ENCODE measurements around the gene ADGRD1.
A peak's percentile ranks its signal among the peaks of the same experiment; 100 is the strongest.

The ADGRD1 gene

GRCh38 chr12:131028587-131029338, 75.1 kb downstream of the ADGRD1 start:
- WGBS = 88% methylated on average over 29 of the region's 29 CpGs
- Histone ChIP-seq H3K9ac (ENCODE audit: low read length) (no peak overlapping the region), H3K79me1 (replicated peaks; ENCODE audit: low read length, poor library complexity, severe bottlenecking) (no peaks in the 10 kb centered on the region), H3K4ac (ENCODE audit: low read depth in 1 of 2, low read length in 2 of 2) (no peak overlapping the region), H3K27ac (ENCODE audit: low read length, poor library complexity, severe bottlenecking) (no peak overlapping the region), H4K8ac (ENCODE audit: low read length) (no peak overlapping the region), H3K14ac (ENCODE audit: low read length in 2 of 2) (no peak overlapping the region), H3K36me3 (ENCODE audit: control insufficient read depth in 1 of 2, insufficient read depth in 2 of 2, low read depth in 1 of 2, low read length in 2 of 2) (no peaks in the 10 kb centered on the region), H3K4me2 (ENCODE audit: low read length, poor library complexity, severe bottlenecking) (no peak overlapping the region), H3K4me1 (ENCODE audit: control insufficient read depth, insufficient read depth, low read depth, low read length) (no peaks in the 10 kb centered on the region), H2BK12ac (ENCODE audit: low read length in 2 of 2) (no peak overlapping the region), H3K18ac (ENCODE audit: low read depth in 1 of 2, low read length in 2 of 2) (no peak overlapping the region), H3K9me3 (ENCODE audit: control insufficient read depth, low read length) (no peaks in the 10 kb centered on the region), H2BK120ac (ENCODE audit: low read depth, low read length) (no peak overlapping the region), H2AFZ (ENCODE audit: low read depth, low read length) (no peak overlapping the region), H3K27me3 (ENCODE audit: control insufficient read depth in 1 of 2, insufficient read depth in 1 of 2, low read length in 2 of 2) (no peaks in the 10 kb centered on the region), H3K23ac (ENCODE audit: low read length in 2 of 2) (no peak overlapping the region), H4K91ac (ENCODE audit: low read length) (no peak overlapping the region), H2BK5ac (ENCODE audit: low read depth, low read length, poor library complexity, severe bottlenecking) (no peak overlapping the region), H2AK5ac (ENCODE audit: low read length, severe bottlenecking) (no peak overlapping the region), H2BK15ac (ENCODE audit: low read depth, poor library complexity, severe bottlenecking) (no peak overlapping the region), H3K4me3 (ENCODE audit: insufficient read depth in 1 of 2, low read depth in 1 of 2, low read length in 2 of 2) (no peak overlapping the region)
- no peak for DNase-seq

GRCh38 chr12:131030472-131031328, 77.0 kb downstream of the ADGRD1 start:
- Histone ChIP-seq H2AK5ac (ENCODE audit: low read length, severe bottlenecking) (no peak overlapping the region), H2BK15ac (ENCODE audit: low read depth, poor library complexity, severe bottlenecking) (no peak overlapping the region), H3K4me3 (ENCODE audit: insufficient read depth in 1 of 2, low read depth in 1 of 2, low read length in 2 of 2) (no peak overlapping the region), H3K18ac (ENCODE audit: low read depth in 1 of 2, low read length in 2 of 2) (no peak overlapping the region), H3K36me3 (ENCODE audit: control insufficient read depth in 1 of 2, insufficient read depth in 2 of 2, low read depth in 1 of 2, low read length in 2 of 2) (no peaks in the 10 kb centered on the region), H2AFZ (ENCODE audit: low read depth, low read length) (no peak overlapping the region), H3K27ac (ENCODE audit: low read length, poor library complexity, severe bottlenecking) (no peak overlapping the region), H3K14ac (ENCODE audit: low read length in 2 of 2) (no peak overlapping the region), H2BK120ac (ENCODE audit: low read depth, low read length) (no peak overlapping the region), H3K4me2 (ENCODE audit: low read length, poor library complexity, severe bottlenecking) (no peak overlapping the region), H4K91ac (ENCODE audit: low read length) (no peak overlapping the region), H3K4me1 (ENCODE audit: control insufficient read depth, insufficient read depth, low read depth, low read length) (no peaks in the 10 kb centered on the region), H4K8ac (ENCODE audit: low read length) (no peak overlapping the region), H3K79me1 (replicated peaks; ENCODE audit: low read length, poor library complexity, severe bottlenecking) (no peaks in the 10 kb centered on the region), H2BK12ac (ENCODE audit: low read length in 2 of 2) (no peak overlapping the region), H3K9ac (ENCODE audit: low read length) (no peak overlapping the region), H3K4ac (ENCODE audit: low read depth in 1 of 2, low read length in 2 of 2) (no peak overlapping the region), H2BK5ac (ENCODE audit: low read depth, low read length, poor library complexity, severe bottlenecking) (no peak overlapping the region), H3K23ac (ENCODE audit: low read length in 2 of 2) (no peak overlapping the region), H3K9me3 (ENCODE audit: control insufficient read depth, low read length) (no peaks in the 10 kb centered on the region), H3K27me3 (ENCODE audit: control insufficient read depth in 1 of 2, insufficient read depth in 1 of 2, low read length in 2 of 2) (no peaks in the 10 kb centered on the region)
- 92% methylated on average over 35 of the region's 35 CpGs for WGBS
- no peak for DNase-seq

DNA sequence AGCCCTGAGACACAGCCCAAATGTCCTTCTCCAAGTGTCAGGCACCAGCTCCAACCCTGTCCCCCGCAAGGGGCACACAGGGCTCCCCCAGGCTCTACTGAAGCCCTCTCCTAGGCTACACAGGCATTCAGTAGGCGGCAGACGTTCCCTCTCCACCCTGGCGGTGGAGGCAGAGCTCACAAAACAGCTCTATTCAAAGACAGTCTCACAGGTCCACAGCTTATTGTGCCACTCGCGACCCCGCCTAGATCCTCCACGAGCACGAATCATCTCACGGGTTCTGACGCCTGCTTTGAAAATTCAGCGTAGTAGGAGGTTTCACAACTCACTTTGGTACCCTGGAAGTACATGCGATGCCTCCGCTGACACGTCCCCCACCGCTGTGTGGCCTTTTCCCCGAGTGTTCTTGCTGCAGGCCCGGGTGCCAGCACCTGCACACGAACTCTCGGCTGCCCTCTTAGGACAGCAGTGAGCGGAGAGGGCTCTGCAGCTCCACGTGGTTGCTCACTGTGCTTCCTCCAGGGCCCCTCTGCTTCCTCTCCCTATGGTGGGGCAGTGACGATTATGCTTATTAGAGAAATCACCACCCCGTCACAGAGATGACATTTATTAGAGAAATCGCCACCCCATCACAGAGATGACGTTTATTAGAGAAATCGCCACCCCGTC, 78.5 kb downstream of the ADGRD1 start:
- 79% methylated on average over 28 of the region's 28 CpGs for WGBS
- H2AK5ac ChIP-seq (ENCODE audit: low read length, severe bottlenecking) = no peak overlapping the region
- no peak overlapping the region for H2BK12ac ChIP-seq (ENCODE audit: low read length in 2 of 2)
- H2AFZ ChIP-seq (ENCODE audit: low read depth, low read length) = no peak overlapping the region
- no peak overlapping the region for H3K18ac ChIP-seq (ENCODE audit: low read depth in 1 of 2, low read length in 2 of 2)
- H3K27ac ChIP-seq (ENCODE audit: low read length, poor library complexity, severe bottlenecking) = no peak overlapping the region
- no peak overlapping the region for H3K9ac ChIP-seq (ENCODE audit: low read length)
- H2BK5ac ChIP-seq (ENCODE audit: low read depth, low read length, poor library complexity, severe bottlenecking) = no peak overlapping the region
- no peaks in the 10 kb centered on the region for H3K9me3 ChIP-seq (ENCODE audit: control insufficient read depth, low read length)
- H2BK15ac ChIP-seq (ENCODE audit: low read depth, poor library complexity, severe bottlenecking) = no peak overlapping the region
- H3K4me2 ChIP-seq (ENCODE audit: low read length, poor library complexity, severe bottlenecking) = no peak overlapping the region
- H3K23ac ChIP-seq (ENCODE audit: low read length in 2 of 2) = no peak overlapping the region
- H4K8ac ChIP-seq (ENCODE audit: low read length) = no peak overlapping the region
- H2BK120ac ChIP-seq (ENCODE audit: low read depth, low read length) = no peak overlapping the region
- H3K14ac ChIP-seq (ENCODE audit: low read length in 2 of 2) = no peak overlapping the region
- DNase-seq = no peak
- no peaks in the 10 kb centered on the region for H3K27me3 ChIP-seq (ENCODE audit: control insufficient read depth in 1 of 2, insufficient read depth in 1 of 2, low read length in 2 of 2)
- H3K79me1 ChIP-seq (replicated peaks; ENCODE audit: low read length, poor library complexity, severe bottlenecking) = no peaks in the 10 kb centered on the region
- H4K91ac ChIP-seq (ENCODE audit: low read length) = no peak overlapping the region
- H3K36me3 ChIP-seq (ENCODE audit: control insufficient read depth in 1 of 2, insufficient read depth in 2 of 2, low read depth in 1 of 2, low read length in 2 of 2) = no peaks in the 10 kb centered on the region
- H3K4me3 ChIP-seq (ENCODE audit: insufficient read depth in 1 of 2, low read depth in 1 of 2, low read length in 2 of 2) = no peak overlapping the region
- H3K4ac ChIP-seq (ENCODE audit: low read depth in 1 of 2, low read length in 2 of 2) = no peak overlapping the region
- H3K4me1 ChIP-seq (ENCODE audit: control insufficient read depth, insufficient read depth, low read depth, low read length) = no peaks in the 10 kb centered on the region

DNA sequence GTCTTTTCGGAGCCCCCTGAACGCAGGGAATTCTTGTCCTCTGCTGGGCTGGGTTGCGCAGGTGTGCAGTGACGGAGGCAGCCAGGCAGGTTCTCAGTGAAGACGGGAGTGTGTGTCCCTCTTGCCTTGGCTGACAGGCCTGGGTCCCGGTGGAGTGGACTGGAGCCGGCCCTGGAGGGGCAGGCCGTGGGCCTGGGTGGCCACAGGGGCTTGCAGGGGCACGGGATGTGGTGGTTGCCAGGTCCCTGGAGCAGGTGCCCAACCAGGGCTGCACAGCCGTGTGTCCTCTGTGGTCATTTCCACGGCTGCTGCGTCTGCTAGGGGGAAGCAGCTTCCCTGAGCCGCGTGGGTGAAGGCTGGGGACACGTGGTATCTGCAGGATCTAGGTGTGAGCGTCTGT, 79.8 kb downstream of the ADGRD1 start:
- H4K8ac ChIP-seq (ENCODE audit: low read length) = no peak overlapping the region
- WGBS = 79% methylated on average over 16 of the region's 16 CpGs

More for the DNA sequence above, 79.8 kb downstream of the ADGRD1 start:
- Histone ChIP-seq H2AK5ac (ENCODE audit: low read length, severe bottlenecking) (no peak overlapping the region), H2BK120ac (ENCODE audit: low read depth, low read length) (no peak overlapping the region), H3K9me3 (ENCODE audit: control insufficient read depth, low read length) (no peaks in the 10 kb centered on the region), H2BK12ac (ENCODE audit: low read length in 2 of 2) (no peak overlapping the region), H2AFZ (ENCODE audit: low read depth, low read length) (no peak overlapping the region), H3K36me3 (ENCODE audit: control insufficient read depth in 1 of 2, insufficient read depth in 2 of 2, low read depth in 1 of 2, low read length in 2 of 2) (no peaks in the 10 kb centered on the region), H3K4me1 (ENCODE audit: control insufficient read depth, insufficient read depth, low read depth, low read length) (no peaks in the 10 kb centered on the region), H3K9ac (ENCODE audit: low read length) (no peak overlapping the region), H3K14ac (ENCODE audit: low read length in 2 of 2) (no peak overlapping the region), H2BK15ac (ENCODE audit: low read depth, poor library complexity, severe bottlenecking) (no peak overlapping the region), H3K4me3 (ENCODE audit: insufficient read depth in 1 of 2, low read depth in 1 of 2, low read length in 2 of 2) (no peak overlapping the region), H3K4ac (ENCODE audit: low read depth in 1 of 2, low read length in 2 of 2) (no peak overlapping the region), H3K18ac (ENCODE audit: low read depth in 1 of 2, low read length in 2 of 2) (no peak overlapping the region), H3K23ac (ENCODE audit: low read length in 2 of 2) (peak overlapping the region in 1 of 2 experiments; percentile 28), H2BK5ac (ENCODE audit: low read depth, low read length, poor library complexity, severe bottlenecking) (no peak overlapping the region), H4K91ac (ENCODE audit: low read length) (no peak overlapping the region), H3K27ac (ENCODE audit: low read length, poor library complexity, severe bottlenecking) (no peak overlapping the region), H3K27me3 (ENCODE audit: control insufficient read depth in 1 of 2, insufficient read depth in 1 of 2, low read length in 2 of 2) (no peaks in the 10 kb centered on the region), H3K79me1 (replicated peaks; ENCODE audit: low read length, poor library complexity, severe bottlenecking) (no peaks in the 10 kb centered on the region), H3K4me2 (ENCODE audit: low read length, poor library complexity, severe bottlenecking) (no peak overlapping the region)
- no peak for DNase-seq
